Stimulated activated naive B cell treated with anti-CD40 and anti-IgM and Interleukin-4, amounts not matched to agents 10 μg/mL and 1 μg/mL and 100 μg/mL, for 72 hours (primary cell): ENCODE results near the gene VAV2.
A peak's percentile ranks its signal among the peaks of the same experiment; 100 is the strongest.
"Not testable (repeated sequence)": the region's sequence is repeated elsewhere in the genome, so short reads cannot be mapped to it uniquely, and the experiment has no call there.

Experiments
- ATAC-seq, 2 donors: fragments of 150-1000 bp; cut with Tn5 transposase; replicated peaks; 2 replicates each; pipeline ENCODE4 v1.10.0; 2021; ENCODE audit warnings: moderate library complexity in 1 of 2
- DNase-seq: peaks from one replicate; pipeline ENCODE4 v3.0.0; 2021
- H3K27ac Mint-ChIP-seq: one replicate; pipeline ENCODE4 v1.8.0; 2022; ENCODE audit warnings: mild to moderate bottlenecking, mixed read lengths
- H3K27me3 Mint-ChIP-seq, 2 donors: one replicate each; pipeline ENCODE4 v1.8.0; 2022; ENCODE audit warnings: mixed read lengths in 2 of 2
- H3K36me3 Mint-ChIP-seq, 2 donors: one replicate each; pipeline ENCODE4 v1.8.0; 2022; ENCODE audit warnings: mixed read lengths in 2 of 2, mild to moderate bottlenecking in 1 of 2
- H3K4me1 Mint-ChIP-seq, 2 donors: one replicate each; pipeline ENCODE4 v1.8.0; 2022; ENCODE audit warnings: mixed read lengths in 2 of 2, mild to moderate bottlenecking in 1 of 2
- H3K4me3 Mint-ChIP-seq, 2 donors: one replicate each; pipeline ENCODE4 v1.8.0; 2022; ENCODE audit warnings: mild to moderate bottlenecking in 2 of 2, mixed read lengths in 2 of 2, moderate library complexity in 1 of 2
- H3K9me3 Mint-ChIP-seq, 2 donors: one replicate each; pipeline ENCODE4 v1.8.0; 2022; ENCODE audit warnings: mixed read lengths in 2 of 2, mild to moderate bottlenecking in 1 of 2

VAV2 gene

GRCh38 chr9:133995012-133995896 is 3.1 kb upstream of the VAV2 start:
- DNase-seq (no peak), ATAC-seq (no peak)
- Mint-ChIP-seq H3K4me3 (no peak overlapping the region), H3K9me3 (no peaks in the 10 kb centered on the region), H3K27me3 (peaks cover 17% of the 10 kb centered on the region in 2 donors), H3K4me1 (peaks cover 14 to 44% of the 10 kb centered on the region in 2 donors), H3K36me3 (peaks cover 7 to 9% of the 10 kb centered on the region in 2 donors), H3K27ac (no peak overlapping the region)

- DNase-seq (peak; percentile 73), ATAC-seq (peak; percentile 46 to 51)
- Mint-ChIP-seq H3K36me3 (peaks cover 7 to 14% of the 10 kb centered on the region in 2 donors), H3K27me3 (peaks cover 10% of the 10 kb centered on the region in 2 donors), H3K27ac (peak overlapping the region; percentile 80), H3K4me3 (peak overlapping the region; percentile 53 to 84), H3K4me1 (peaks cover 22 to 52% of the 10 kb centered on the region in 2 donors), H3K9me3 (no peaks in the 10 kb centered on the region)
Observed at GRCh38 chr9:133994353-133995011, 2.4 kb upstream of the VAV2 start.

GRCh38 chr9:133993635-133994253 is 1.6 kb upstream of the VAV2 start:
- DNase-seq (no peak), ATAC-seq (no peak)
- H3K4me3 Mint-ChIP-seq, result peak overlapping the region; percentile 79 to 84
- H3K4me1 Mint-ChIP-seq, result peaks cover 23 to 59% of the 10 kb centered on the region in 2 donors
- H3K27ac Mint-ChIP-seq, result peak overlapping the region; percentile 69
- H3K36me3 Mint-ChIP-seq, result peaks cover 7 to 14% of the 10 kb centered on the region in 2 donors
- H3K27me3 Mint-ChIP-seq, result peaks cover 10% of the 10 kb centered on the region in 2 donors
- no peaks in the 10 kb centered on the region for H3K9me3 Mint-ChIP-seq

GRCh38 chr9:133992780-133993634 is 883 bp upstream of the VAV2 start:
- H3K4me3 Mint-ChIP-seq, result peak overlapping the region; percentile 79 to 84
- H3K36me3 Mint-ChIP-seq, result peaks cover 7 to 14% of the 10 kb centered on the region in 2 donors
- ATAC-seq (peak; percentile 72 to 78), DNase-seq (peak; percentile 66)
- peaks cover 28 to 66% of the 10 kb centered on the region in 2 donors for H3K4me1 Mint-ChIP-seq
- peaks cover 10% of the 10 kb centered on the region in 2 donors for H3K27me3 Mint-ChIP-seq
- no peaks in the 10 kb centered on the region for H3K9me3 Mint-ChIP-seq
- peak overlapping the region; percentile 69 for H3K27ac Mint-ChIP-seq

GRCh38 chr9:133991214-133991921 is 756 bp downstream of the VAV2 start:
- no peaks in the 10 kb centered on the region for H3K27me3 Mint-ChIP-seq
- H3K27ac Mint-ChIP-seq, result peak overlapping the region; percentile 81
- H3K9me3 Mint-ChIP-seq, result no peaks in the 10 kb centered on the region
- H3K36me3 Mint-ChIP-seq, result peaks cover 11 to 20% of the 10 kb centered on the region in 2 donors
- no peak for DNase-seq
- peak overlapping the region; percentile 90 to 94 for H3K4me3 Mint-ChIP-seq
- ATAC-seq, result peak; percentile 5 to 11
- peaks cover 38 to 71% of the 10 kb centered on the region in 2 donors for H3K4me1 Mint-ChIP-seq

GRCh38 chr9:133990366-133991213 is 1.5 kb downstream of the VAV2 start:
- Mint-ChIP-seq H3K27me3 (no peaks in the 10 kb centered on the region), H3K36me3 (peaks cover 18 to 28% of the 10 kb centered on the region in 2 donors), H3K27ac (peak overlapping the region; percentile 81), H3K9me3 (no peaks in the 10 kb centered on the region), H3K4me3 (peak overlapping the region; percentile 90 to 94), H3K4me1 (peaks cover 45 to 78% of the 10 kb centered on the region in 2 donors)
- no peak for DNase-seq
- ATAC-seq, result no peak

- Mint-ChIP-seq H3K27ac (peak overlapping the region; percentile 51), H3K36me3 (peaks cover 21 to 31% of the 10 kb centered on the region in 2 donors), H3K27me3 (no peaks in the 10 kb centered on the region), H3K4me3 (peak overlapping the region; percentile 90 to 94), H3K9me3 (no peaks in the 10 kb centered on the region), H3K4me1 (peaks cover 48 to 76% of the 10 kb centered on the region in 2 donors)
- ATAC-seq (no peak), DNase-seq (no peak)
Observed at GRCh38 chr9:133989625-133990365, 2.3 kb downstream of the VAV2 start.

- not testable (repeated sequence) for ATAC-seq, H3K27ac Mint-ChIP-seq, H3K9me3 Mint-ChIP-seq, H3K27me3 Mint-ChIP-seq, DNase-seq
- Mint-ChIP-seq H3K36me3 (peaks cover 21 to 31% of the 10 kb centered on the region in 2 donors), H3K4me3 (peak overlapping the region in 1 of 2 donors; percentile 17), H3K4me1 (peaks cover 44 to 69% of the 10 kb centered on the region in 2 donors)
Observed at GRCh38 chr9:133988771-133989170, 3.4 kb downstream of the VAV2 start.

GRCh38 chr9:133987946-133988665 is 4.0 kb downstream of the VAV2 start:
- DNase-seq (no peak), ATAC-seq (no peak)
- Mint-ChIP-seq H3K4me3 (peak overlapping the region in 1 of 2 donors; percentile 6), H3K4me1 (peaks cover 47 to 69% of the 10 kb centered on the region in 2 donors), H3K27me3 (no peaks in the 10 kb centered on the region), H3K27ac (no peak overlapping the region), H3K36me3 (peaks cover 21 to 36% of the 10 kb centered on the region in 2 donors), H3K9me3 (no peaks in the 10 kb centered on the region)

- Mint-ChIP-seq H3K36me3 (peaks cover 21 to 41% of the 10 kb centered on the region in 2 donors), H3K9me3 (no peaks in the 10 kb centered on the region), H3K4me3 (no peak overlapping the region), H3K4me1 (peaks cover 51 to 75% of the 10 kb centered on the region in 2 donors), H3K27ac (no peak overlapping the region), H3K27me3 (no peaks in the 10 kb centered on the region)
- DNase-seq, result no peak
- no peak for ATAC-seq
Observed at GRCh38 chr9:133987446-133987788, 4.7 kb downstream of the VAV2 start.

GRCh38 chr9:133986774-133987445 is 5.2 kb downstream of the VAV2 start:
- Mint-ChIP-seq H3K4me3 (peak overlapping the region in 1 of 2 donors; percentile 1), H3K27me3 (no peaks in the 10 kb centered on the region), H3K27ac (peak overlapping the region; percentile 16), H3K4me1 (peaks cover 56 to 80% of the 10 kb centered on the region in 2 donors), H3K9me3 (no peaks in the 10 kb centered on the region), H3K36me3 (peaks cover 21 to 41% of the 10 kb centered on the region in 2 donors)
- DNase-seq (no peak), ATAC-seq (no peak)
